ENCODE measurements around the gene FNBP1.

Gene FNBP1

DNA sequence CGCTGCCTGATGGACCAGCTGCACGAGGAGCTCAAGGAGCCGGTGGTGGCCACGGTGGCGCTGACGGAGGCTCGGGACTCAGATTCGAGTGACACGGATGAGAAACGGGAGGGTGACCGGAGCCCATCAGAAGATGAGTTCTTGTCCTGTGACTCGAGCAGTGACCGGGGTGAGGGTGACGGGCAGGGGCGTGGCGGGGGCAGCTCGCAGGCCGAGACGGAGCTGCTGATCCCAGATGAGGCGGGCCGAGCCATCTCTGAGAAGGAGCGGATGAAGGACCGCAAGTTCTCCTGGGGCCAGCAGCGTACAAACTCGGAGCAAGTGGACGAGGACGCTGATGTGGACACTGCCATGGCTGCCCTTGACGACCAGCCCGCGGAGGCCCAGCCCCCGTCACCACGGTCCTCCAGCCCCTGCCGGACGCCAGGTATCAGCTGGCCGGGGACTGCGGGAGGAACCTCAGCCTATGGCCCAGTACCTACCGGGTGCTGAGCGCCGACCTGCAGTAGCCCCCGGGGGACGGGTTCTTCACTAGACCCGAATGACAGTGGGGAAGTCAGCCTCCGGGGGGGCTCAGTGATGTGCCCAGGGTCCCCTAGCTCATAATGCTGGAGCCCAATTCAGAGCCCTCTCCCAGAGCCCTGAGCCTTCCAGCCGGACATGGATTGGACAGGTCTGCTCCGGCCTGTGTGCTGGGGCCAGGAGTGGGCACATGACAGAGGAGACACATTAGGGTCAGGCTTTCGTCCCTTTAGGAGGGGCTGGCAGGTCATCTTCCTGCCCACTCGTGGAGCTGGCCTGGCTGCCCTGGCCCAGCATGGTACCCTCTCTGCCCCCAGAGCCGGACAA is 174.7 kb downstream of the FNBP1 start:
- TF ChIP-seq, protein P1, sequence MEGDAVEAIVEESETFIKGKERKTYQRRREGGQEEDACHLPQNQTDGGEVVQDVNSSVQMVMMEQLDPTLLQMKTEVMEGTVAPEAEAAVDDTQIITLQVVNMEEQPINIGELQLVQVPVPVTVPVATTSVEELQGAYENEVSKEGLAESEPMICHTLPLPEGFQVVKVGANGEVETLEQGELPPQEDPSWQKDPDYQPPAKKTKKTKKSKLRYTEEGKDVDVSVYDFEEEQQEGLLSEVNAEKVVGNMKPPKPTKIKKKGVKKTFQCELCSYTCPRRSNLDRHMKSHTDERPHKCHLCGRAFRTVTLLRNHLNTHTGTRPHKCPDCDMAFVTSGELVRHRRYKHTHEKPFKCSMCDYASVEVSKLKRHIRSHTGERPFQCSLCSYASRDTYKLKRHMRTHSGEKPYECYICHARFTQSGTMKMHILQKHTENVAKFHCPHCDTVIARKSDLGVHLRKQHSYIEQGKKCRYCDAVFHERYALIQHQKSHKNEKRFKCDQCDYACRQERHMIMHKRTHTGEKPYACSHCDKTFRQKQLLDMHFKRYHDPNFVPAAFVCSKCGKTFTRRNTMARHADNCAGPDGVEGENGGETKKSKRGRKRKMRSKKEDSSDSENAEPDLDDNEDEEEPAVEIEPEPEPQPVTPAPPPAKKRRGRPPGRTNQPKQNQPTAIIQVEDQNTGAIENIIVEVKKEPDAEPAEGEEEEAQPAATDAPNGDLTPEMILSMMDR (IDR thresholded peaks at IDR 0.05; ENCODE audit: low read depth, low read length, missing control alignments), result no peak
- H3K4me3 ChIP-seq (replicated peaks; ENCODE audit: low read depth, low read length), result no peak overlapping the region
- no peak for DNase-seq (ENCODE audit: extremely low read depth, low read depth)

DNA sequence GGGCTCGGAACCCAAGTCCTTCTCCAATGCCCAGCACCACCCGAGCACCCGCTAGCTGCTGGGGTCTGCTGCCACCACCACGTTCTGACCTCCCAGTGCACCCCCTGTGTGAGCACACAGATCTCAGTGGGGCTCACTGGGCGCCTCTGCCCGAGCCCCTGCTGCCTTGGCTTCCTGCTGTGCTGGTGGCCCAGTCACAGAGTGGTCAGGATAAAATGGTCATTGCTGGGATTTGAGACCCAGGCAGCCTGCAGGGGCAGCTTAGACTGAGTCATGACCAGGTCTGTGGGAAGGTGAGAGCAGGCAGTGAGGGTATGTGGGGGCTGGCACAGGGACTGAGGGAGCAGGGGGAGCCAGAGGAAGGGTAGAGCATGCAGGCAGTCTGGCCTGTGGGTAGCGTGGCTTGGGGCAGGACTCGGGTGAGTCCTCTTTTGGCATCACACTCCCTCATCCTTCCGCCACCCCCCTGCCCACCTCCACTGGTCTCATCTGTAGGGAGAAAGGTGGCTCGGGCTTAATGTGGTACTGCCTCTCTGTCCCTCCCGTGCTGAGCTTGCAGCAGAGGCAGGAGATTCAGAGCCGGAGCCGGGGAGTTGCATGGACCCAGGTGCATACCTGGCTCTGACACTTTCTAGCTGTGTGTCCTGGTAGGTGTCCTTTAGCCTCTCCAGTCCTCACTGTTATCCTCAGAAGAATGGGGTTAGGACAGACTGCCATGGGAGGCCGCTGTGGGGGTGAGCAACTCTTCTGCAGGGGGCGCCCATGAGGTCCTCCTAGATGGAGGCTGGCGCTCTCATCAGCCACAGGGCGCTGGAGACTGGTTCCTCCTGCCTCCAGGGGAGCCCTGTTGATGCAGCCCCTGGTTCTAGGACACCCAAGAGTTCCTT is 175.6 kb downstream of the FNBP1 start:
- DNase-seq (ENCODE audit: extremely low read depth, low read depth), result no peak
- no peak overlapping the region for H3K4me3 ChIP-seq (replicated peaks; ENCODE audit: low read depth, low read length)
- TF ChIP-seq, protein P1 (IDR thresholded peaks at IDR 0.05; ENCODE audit: low read depth, low read length, missing control alignments), result no peak

DNA sequence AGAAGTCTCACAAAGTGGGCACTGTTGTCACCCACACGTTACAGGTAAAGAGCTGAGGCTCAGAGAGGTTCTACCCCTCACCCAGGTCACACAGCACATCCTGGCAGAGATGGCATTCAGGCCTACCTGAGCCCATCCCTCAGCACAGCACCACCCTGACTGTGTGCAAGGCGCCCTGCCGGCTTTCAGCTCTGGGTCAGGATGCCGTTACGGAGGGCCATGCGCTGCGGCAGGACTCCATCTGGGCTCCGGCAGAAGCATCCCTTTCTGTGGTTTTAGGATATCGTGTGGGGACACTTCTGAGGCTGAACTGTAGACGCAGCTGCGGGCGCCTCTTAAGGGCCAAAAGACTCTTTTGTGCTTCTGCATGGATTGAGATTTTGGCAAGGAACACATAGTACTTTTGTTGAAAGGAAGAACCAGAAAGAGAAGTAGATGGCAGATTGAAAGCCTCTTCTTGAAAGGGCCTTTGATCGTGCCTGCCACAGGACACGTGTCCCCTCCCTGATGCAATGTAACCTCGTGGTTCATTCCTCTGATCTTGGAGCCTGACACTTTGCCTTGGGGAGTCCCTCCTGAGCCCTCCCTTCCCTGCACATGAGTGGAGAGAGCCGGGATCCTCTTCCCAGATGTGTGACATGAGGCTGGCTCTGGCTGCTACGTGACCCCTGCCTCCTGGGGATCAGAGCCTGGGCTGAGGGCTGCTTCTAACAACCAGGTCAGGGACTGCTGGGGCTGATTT is 176.4 kb downstream of the FNBP1 start:
- TF ChIP-seq, protein P1 (IDR thresholded peaks at IDR 0.05; ENCODE audit: low read depth, low read length, missing control alignments), result no peak
- no peak for DNase-seq (ENCODE audit: extremely low read depth, low read depth)

DNA sequence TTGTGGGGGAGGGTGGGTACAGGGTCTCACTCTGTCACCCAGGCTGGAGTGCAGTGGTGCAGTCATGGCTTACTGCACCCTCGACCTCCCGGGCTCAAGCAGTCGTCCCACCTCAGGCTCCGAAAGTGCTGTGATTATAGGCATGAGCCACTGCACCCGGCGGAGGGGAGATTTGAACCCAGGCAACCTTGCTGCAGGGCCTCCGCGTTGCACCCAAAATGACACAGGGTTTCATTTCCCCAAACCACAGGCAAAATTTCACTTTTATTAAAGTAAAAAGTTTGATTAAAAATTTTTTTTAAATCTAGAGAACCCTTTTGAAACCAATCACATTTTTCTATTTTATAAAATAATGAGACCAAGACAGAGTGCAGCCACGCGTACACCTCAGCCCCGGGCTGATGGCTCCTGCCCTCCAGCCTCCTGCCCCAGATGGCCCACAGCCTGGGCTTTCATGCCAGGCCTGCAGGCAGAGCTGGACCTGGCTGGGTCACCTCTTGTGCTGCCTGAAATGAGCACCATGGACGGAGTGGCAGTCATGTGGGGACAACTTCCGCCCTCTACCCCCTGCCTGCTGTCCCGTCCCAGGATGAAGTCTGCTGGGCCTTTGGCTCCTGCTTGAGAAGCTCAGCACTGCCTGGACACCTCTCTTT is 177.2 kb downstream of the FNBP1 start:
- DNase-seq (ENCODE audit: extremely low read depth, low read depth), result no peak
- H3K4me3 ChIP-seq (replicated peaks; ENCODE audit: low read depth, low read length), result no peak overlapping the region
- TF ChIP-seq, protein P1 (IDR thresholded peaks at IDR 0.05; ENCODE audit: low read depth, low read length, missing control alignments), result no peak

More for the DNA sequence above, 176.4 kb downstream of the FNBP1 start:
- H3K4me3 ChIP-seq (replicated peaks; ENCODE audit: low read depth, low read length), result no peak overlapping the region

DNA sequence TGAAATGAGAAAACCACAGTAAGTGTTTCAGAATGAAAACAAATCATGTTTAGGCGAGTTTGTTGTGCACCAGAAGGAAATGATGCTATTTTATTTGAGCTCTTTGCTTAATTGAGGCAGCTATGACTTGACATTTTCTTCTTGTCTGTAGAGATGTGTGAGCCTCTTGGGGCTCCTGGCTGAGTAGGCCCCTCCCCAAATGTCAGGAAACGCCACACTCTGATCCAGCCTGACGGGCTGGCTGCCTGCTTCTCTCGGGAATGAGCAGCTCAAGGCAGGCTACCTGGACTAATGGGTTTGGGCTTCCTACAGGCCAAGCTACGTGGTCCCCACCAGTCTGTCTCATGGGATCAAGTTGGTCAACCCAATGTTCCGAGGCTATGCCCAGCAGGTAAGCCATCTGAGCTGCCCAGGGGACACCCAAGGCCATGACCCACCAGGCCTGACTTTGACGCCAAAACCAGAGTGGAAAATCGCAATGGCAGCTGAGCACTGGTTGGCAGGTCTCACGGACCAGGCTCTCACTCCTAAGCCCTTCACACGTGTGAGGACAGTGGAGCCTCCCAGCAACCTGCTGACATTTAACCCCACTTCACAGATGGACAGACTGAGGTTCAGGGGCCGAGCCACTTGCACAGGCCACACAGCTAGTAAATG is 177.9 kb downstream of the FNBP1 start:
- H3K4me3 ChIP-seq (replicated peaks; ENCODE audit: low read depth, low read length), result no peak overlapping the region
- DNase-seq (ENCODE audit: extremely low read depth, low read depth), result no peak
- TF ChIP-seq, protein P1 (IDR thresholded peaks at IDR 0.05; ENCODE audit: low read depth, low read length, missing control alignments), result no peak
